K562 (cell line): ENCODE measurements around the gene PGM2L1. TPM values are rescaled to one million over a fixed set of nuclear protein-coding genes. Genes with fewer than 3 reads are reported as not detected.

Experiments
- MBD2 ChIP-seq: sonication (generic); IDR thresholded peaks from 2 replicates; pipeline ENCODE4 v1.6.1; 2016; ENCODE audit warnings: low read depth, borderline replicate concordance
- MTA2 ChIP-seq: fragments of 450-650 bp; IDR thresholded peaks from 2 replicates; pipeline ENCODE4 v1.6.1; 2016; ENCODE audit warnings: low read depth
- MYBL2 ChIP-seq, 2 experiments: fragments of 450-650 bp in 1 of 2; sonication (generic) in 1 of 2; formaldehyde crosslinking in 1 of 2; IDR thresholded peaks; 2 replicates each; pipeline versions ENCODE4 v1.6.1 to v1.8.1; 2017 to 2022; ENCODE audit warnings: borderline replicate concordance in 1 of 2, inconsistent platforms in 1 of 2, low read depth in 1 of 2, mild to moderate bottlenecking in 1 of 2, missing genetic modification reagents in 1 of 2, moderate library complexity in 1 of 2
- RAD21 ChIP-seq, 2 experiments: fragments of 250-450 bp in 1 of 2; fragments of 450-650 bp in 1 of 2; sonication (Bioruptor Pico) in 1 of 2; formaldehyde crosslinking in 1 of 2; IDR thresholded peaks in 1 of 2; conservative IDR thresholded peaks in 1 of 2; 2 replicates each; pipeline versions ENCODE4 v1.4.0 to v1.8.0; 2020 to 2022; ENCODE audit warnings: mild to moderate bottlenecking in 2 of 2, moderate library complexity in 1 of 2
- RCOR1 ChIP-seq, 2 experiments: IDR thresholded peaks; 2 replicates each; pipeline ENCODE4 v1.6.1; 2012; ENCODE audit warnings: low read depth in 2 of 2, low read length in 2 of 2, borderline replicate concordance in 1 of 2, improper control_type of control experiment in 1 of 2
- SMAD4 ChIP-seq: fragments of 250-450 bp; sonication (Bioruptor Pico); conservative IDR thresholded peaks from 2 replicates; pipeline ENCODE4 v1.8.0; 2021; ENCODE audit warnings: inconsistent platforms, mild to moderate bottlenecking, moderate library complexity
- polyA plus RNA-seq, 8 experiments: library from polyadenylated mRNA; depleted of rRNA in 4 of 8; stranded (reverse) in 5 of 8; unstranded in 3 of 8; fragments of >200 nt; fragmentation: Nextera tagmentation in 2 of 8; fragmentation: Illumina TruSeq in 1 of 8; extraction: Ambion mirVana in 2 of 8; extraction: Trizol in 1 of 8; gene quantifications; 2 replicates each; pipeline versions ENCODE4 v1.2.1 to v1.2.3, GENCODE V29; 2011 to 2014; ENCODE audit warnings: inconsistent platforms in 1 of 8, missing spikeins in 1 of 8
- total RNA-seq, 7 experiments: library from RNA; depleted of rRNA in 6 of 7; stranded (reverse); fragments of >200 nt in 6 of 7; fragmentation: Illumina TruSeq in 2 of 7; extraction: Trizol in 2 of 7; gene quantifications; 2 replicates each; pipeline versions ENCODE4 v1.2.1 to v1.2.3, GENCODE V29; 2011 to 2021; ENCODE audit warnings: low replicate concordance in 1 of 7
- TF ChIP-seq, protein P1 (sequence below), 2 experiments: fragments of 450-650 bp; formaldehyde crosslinking in 1 of 2; IDR thresholded peaks; 2 replicates each; pipeline versions ENCODE4 v1.4.0 to v1.6.1; 2014 to 2020; ENCODE audit warnings: mild to moderate bottlenecking in 2 of 2, borderline replicate concordance in 1 of 2, low read depth in 1 of 2
- TF ChIP-seq, protein P2 (sequence below): sonication (generic); formaldehyde crosslinking; IDR thresholded peaks from 2 replicates; pipeline ENCODE4 v1.8.0; 2023; ENCODE audit warnings: mild to moderate bottlenecking, missing genetic modification reagents

The PGM2L1 gene
- total and polyA plus RNA-seq, 9 of the 15 experiments (the other 6 are each of a cell fraction or from before 2014, with no cell fraction given) = 0.32 to 0.95 (median 0.63) TPM

- TF ChIP-seq MYBL2 (IDR thresholded peaks at IDR 0.05; ENCODE audit: low read depth) (no peak), MYBL2 (CRISPR knock-in tag; IDR thresholded peaks at IDR 0.05; ENCODE audit: borderline replicate concordance) (no peak), MBD2 (no peak), SMAD4 (CRISPR knock-in tag) (no peak), RCOR1 (IDR thresholded peaks at IDR 0.05; ENCODE audit: borderline replicate concordance in 1 of 2, low read depth in 2 of 2, low read length in 2 of 2) (no peak), RAD21 (CRISPR knock-in tag; conservative IDR thresholded peaks at IDR 0.05 in 1 of 2, IDR thresholded peaks at IDR 0.05 in 1 of 2) (peak; percentile 14 to 65; a peak in 2 of 4 replicates), MTA2 (no peak)
- TF ChIP-seq, protein P1, sequence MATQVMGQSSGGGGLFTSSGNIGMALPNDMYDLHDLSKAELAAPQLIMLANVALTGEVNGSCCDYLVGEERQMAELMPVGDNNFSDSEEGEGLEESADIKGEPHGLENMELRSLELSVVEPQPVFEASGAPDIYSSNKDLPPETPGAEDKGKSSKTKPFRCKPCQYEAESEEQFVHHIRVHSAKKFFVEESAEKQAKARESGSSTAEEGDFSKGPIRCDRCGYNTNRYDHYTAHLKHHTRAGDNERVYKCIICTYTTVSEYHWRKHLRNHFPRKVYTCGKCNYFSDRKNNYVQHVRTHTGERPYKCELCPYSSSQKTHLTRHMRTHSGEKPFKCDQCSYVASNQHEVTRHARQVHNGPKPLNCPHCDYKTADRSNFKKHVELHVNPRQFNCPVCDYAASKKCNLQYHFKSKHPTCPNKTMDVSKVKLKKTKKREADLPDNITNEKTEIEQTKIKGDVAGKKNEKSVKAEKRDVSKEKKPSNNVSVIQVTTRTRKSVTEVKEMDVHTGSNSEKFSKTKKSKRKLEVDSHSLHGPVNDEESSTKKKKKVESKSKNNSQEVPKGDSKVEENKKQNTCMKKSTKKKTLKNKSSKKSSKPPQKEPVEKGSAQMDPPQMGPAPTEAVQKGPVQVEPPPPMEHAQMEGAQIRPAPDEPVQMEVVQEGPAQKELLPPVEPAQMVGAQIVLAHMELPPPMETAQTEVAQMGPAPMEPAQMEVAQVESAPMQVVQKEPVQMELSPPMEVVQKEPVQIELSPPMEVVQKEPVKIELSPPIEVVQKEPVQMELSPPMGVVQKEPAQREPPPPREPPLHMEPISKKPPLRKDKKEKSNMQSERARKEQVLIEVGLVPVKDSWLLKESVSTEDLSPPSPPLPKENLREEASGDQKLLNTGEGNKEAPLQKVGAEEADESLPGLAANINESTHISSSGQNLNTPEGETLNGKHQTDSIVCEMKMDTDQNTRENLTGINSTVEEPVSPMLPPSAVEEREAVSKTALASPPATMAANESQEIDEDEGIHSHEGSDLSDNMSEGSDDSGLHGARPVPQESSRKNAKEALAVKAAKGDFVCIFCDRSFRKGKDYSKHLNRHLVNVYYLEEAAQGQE (IDR thresholded peaks at IDR 0.05; ENCODE audit: borderline replicate concordance) = peak; percentile 25; the same call in 1 of the 2 replicates
- TF ChIP-seq, protein P1 (CRISPR knock-in tag; IDR thresholded peaks at IDR 0.05; ENCODE audit: low read depth) = no peak
- TF ChIP-seq, protein P2, sequence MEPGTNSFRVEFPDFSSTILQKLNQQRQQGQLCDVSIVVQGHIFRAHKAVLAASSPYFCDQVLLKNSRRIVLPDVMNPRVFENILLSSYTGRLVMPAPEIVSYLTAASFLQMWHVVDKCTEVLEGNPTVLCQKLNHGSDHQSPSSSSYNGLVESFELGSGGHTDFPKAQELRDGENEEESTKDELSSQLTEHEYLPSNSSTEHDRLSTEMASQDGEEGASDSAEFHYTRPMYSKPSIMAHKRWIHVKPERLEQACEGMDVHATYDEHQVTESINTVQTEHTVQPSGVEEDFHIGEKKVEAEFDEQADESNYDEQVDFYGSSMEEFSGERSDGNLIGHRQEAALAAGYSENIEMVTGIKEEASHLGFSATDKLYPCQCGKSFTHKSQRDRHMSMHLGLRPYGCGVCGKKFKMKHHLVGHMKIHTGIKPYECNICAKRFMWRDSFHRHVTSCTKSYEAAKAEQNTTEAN (CRISPR knock-in tag) = no peak
Measured at GRCh38 chr11:74443071-74443864, 45.0 kb upstream of the PGM2L1 start (continued).
